Adipose tissue (tissue), 3 donors: ENCODE data around the gene BCAS1. TPM values are rescaled to one million over a fixed set of nuclear protein-coding genes. Genes with fewer than 3 reads are reported as not detected.

ENCODE experiments used
- H3K27ac ChIP-seq: one replicate; pipeline ENCODE4 v1.5.1; 2013; ENCODE audit warnings: low read depth, low read length
- WGBS, 3 donors: extraction: QIAGEN DNeasy Blood & Tissue Kit; methylation state at CpG; one replicate each; pipeline ENCODE4 v1.1.7; 2013; 5-methylcytosine and 5-hydroxymethylcytosine counted together
- polyA plus RNA-seq, 3 donors: library from polyadenylated mRNA; stranded (reverse); fragments of 200-250 nt; gene quantifications; one replicate each; pipeline ENCODE4 v1.2.3, GENCODE V29; 2013
- donor health status: healthy with polysubstance abuse.
- donor health status: Bipolar disorder and iron deficiency.
- donor health status: healthy.

The BCAS1 gene
- polyA plus RNA-seq, 3 donors: 0.24 to 4.8 (median 1.9) TPM

DNA sequence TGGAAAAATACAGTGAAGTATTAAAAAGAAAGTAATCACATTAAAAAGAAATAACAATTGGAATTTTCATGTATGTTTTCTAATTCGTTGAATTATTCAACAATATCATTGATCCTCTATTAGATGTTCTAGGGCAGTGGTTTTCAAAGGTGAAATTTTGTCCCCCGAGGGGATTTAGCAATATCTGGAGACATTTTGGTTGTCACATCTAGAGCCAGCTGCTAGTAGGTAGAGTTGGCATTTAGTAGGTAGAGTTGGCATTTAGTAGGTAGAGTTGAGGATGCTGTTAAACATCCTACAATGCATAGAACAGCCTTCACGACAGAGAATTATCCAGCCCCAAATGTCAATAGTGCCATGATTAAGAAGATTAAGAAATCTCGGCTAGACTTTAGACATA, 173.7 kb downstream of the BCAS1 start:
- 87 to 94% (median 91%) methylated on average over 4 of the region's 4 CpGs for WGBS, 3 donors
- no peak overlapping the region for H3K27ac ChIP-seq

DNA sequence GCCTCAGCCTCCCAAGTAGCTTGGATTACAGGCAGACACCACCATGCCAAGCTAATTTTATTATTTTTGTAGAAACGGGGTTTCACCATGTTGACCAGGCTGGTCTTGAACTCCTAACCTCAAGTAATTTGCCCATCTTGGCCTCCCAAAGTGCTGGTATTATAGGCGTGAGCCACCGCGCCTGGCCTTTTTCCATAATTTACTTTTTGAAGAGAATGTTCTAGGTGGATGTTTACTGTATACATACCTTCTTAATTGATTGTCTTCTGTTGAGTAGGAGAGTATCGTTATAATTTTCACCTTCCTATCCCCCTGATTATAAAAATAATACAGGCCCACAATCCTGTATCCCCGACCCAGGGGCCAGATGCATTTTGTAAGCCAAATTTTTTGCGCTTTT, 174.4 kb downstream of the BCAS1 start:
- WGBS, 3 donors: 88 to 94% (median 94%) methylated on average over 7 of the region's 7 CpGs
- H3K27ac ChIP-seq: no peak overlapping the region

DNA sequence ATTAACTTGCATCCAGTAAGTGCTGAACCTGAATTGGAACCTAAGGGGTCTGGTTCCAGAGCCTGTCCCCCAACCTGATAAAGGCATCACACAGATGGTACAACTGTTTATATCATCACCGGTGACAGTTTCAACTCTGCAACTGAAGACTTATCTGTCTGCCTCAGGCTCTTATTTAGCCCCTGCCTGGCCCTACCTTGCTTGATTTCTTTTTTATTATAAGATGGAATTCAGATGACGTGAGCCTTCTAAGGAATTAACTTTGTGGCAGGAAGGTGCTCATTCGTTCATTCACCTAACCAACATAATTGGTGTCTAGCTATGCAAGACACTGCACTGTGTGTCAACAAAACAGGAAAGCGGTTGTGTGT, 175.0 kb downstream of the BCAS1 start:
- 95 to 96% (median 96%) methylated on average over 4 of the region's 4 CpGs for WGBS, 3 donors

DNA sequence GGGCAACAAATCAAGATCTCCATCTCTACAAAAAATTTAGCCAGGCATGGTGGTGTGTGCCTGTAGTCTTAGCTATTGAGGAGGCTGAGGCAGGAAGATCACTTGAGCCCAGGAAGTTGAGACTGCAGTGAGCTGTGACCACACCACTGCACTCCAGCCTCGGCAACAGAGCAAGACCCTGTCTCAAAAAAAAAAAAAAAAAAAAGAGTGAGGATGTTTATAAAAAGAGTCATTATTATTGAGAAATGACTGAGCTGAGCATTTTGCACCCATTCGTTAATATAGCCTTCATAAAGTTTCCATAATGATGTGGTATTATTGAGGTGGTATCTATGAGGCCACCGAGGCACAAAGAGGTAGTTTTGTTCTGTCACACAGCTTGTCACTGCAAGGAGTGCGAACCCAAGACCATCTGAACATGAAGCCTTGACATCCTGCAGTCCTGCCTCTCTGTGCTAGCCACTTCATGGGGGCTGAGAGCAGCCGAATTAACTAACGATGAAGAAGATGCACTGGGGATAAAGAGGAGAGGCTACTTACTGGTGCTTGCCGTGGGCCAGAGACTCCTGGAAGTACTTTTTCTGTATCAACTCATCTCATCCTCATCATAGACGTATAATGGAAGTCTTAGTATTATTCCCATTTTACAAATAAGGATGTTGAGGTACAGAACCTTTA, 175.5 kb downstream of the BCAS1 start:
- WGBS, 3 donors: 83 to 91% (median 89%) methylated on average over 8 of the region's 8 CpGs
- H3K27ac ChIP-seq: no peak overlapping the region

More for the DNA sequence above, 175.0 kb downstream of the BCAS1 start:
- no peak overlapping the region for H3K27ac ChIP-seq

Other genes with a start within 250 kb of the BCAS1 start
- 1 to 10 TPM in 1 of 3 donors, not detected in 2; 1.5 TPM for gene CYP24A1, start 103.4 kb upstream of the BCAS1 start, polyA plus RNA-seq
- gene PFDN4, start 137.5 kb upstream of the BCAS1 start, polyA plus RNA-seq: 10 to 100 TPM; 30.4 to 56.3 (median 35.4) TPM